GM23338 (cell line): Measurements from ENCODE around the gene FGF1.

Source experiments
- JUNB ChIP-seq: IDR thresholded peaks from one replicate; pipeline ENCODE4 v1.6.1; 2016; ENCODE audit warnings: antibody characterized with exemption; ENCODE audit not compliant: unreplicated experiment
- TF ChIP-seq, protein P1 (sequence below), 2 experiments: fragments of 200-600 bp in 1 of 2; sonication (generic) in 1 of 2; conservative IDR thresholded peaks; 2 replicates each; pipeline versions ENCODE4 v1.5.1 to v1.6.1; 2016 to 2017; ENCODE audit warnings: antibody characterized with exemption in 2 of 2, low read depth in 2 of 2, mild to moderate bottlenecking in 2 of 2, moderate library complexity in 1 of 2
- TF ChIP-seq, protein P2 (sequence below): IDR thresholded peaks from one replicate; pipeline ENCODE4 v1.6.1; 2018; ENCODE audit warnings: antibody characterized with exemption; ENCODE audit not compliant: unreplicated experiment

DNA sequence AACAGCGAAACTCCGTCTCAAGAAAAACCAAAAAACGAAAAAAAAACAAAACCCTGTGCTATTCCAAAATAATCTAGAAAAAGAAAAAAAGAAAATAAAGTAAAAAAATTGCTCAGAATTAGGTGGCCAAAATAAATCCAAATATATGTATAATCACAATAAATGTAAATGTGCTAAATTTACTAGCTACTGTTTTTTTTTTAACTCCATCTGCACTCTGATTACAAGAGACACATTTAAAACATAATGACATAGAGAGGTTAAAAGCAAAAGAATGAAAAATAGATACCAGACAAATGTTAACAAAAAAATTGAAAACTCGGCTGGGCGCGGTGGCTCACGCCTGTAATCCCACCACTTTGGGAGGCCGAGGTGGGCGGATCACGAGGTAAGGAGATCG lies 66.1 kb downstream of the FGF1 start:
- TF ChIP-seq, protein P1, sequence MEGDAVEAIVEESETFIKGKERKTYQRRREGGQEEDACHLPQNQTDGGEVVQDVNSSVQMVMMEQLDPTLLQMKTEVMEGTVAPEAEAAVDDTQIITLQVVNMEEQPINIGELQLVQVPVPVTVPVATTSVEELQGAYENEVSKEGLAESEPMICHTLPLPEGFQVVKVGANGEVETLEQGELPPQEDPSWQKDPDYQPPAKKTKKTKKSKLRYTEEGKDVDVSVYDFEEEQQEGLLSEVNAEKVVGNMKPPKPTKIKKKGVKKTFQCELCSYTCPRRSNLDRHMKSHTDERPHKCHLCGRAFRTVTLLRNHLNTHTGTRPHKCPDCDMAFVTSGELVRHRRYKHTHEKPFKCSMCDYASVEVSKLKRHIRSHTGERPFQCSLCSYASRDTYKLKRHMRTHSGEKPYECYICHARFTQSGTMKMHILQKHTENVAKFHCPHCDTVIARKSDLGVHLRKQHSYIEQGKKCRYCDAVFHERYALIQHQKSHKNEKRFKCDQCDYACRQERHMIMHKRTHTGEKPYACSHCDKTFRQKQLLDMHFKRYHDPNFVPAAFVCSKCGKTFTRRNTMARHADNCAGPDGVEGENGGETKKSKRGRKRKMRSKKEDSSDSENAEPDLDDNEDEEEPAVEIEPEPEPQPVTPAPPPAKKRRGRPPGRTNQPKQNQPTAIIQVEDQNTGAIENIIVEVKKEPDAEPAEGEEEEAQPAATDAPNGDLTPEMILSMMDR (conservative IDR thresholded peaks at IDR 0.05; ENCODE audit: low read depth in 2 of 2) = no peak
- TF ChIP-seq JUNB = no peak
- TF ChIP-seq, protein P2, sequence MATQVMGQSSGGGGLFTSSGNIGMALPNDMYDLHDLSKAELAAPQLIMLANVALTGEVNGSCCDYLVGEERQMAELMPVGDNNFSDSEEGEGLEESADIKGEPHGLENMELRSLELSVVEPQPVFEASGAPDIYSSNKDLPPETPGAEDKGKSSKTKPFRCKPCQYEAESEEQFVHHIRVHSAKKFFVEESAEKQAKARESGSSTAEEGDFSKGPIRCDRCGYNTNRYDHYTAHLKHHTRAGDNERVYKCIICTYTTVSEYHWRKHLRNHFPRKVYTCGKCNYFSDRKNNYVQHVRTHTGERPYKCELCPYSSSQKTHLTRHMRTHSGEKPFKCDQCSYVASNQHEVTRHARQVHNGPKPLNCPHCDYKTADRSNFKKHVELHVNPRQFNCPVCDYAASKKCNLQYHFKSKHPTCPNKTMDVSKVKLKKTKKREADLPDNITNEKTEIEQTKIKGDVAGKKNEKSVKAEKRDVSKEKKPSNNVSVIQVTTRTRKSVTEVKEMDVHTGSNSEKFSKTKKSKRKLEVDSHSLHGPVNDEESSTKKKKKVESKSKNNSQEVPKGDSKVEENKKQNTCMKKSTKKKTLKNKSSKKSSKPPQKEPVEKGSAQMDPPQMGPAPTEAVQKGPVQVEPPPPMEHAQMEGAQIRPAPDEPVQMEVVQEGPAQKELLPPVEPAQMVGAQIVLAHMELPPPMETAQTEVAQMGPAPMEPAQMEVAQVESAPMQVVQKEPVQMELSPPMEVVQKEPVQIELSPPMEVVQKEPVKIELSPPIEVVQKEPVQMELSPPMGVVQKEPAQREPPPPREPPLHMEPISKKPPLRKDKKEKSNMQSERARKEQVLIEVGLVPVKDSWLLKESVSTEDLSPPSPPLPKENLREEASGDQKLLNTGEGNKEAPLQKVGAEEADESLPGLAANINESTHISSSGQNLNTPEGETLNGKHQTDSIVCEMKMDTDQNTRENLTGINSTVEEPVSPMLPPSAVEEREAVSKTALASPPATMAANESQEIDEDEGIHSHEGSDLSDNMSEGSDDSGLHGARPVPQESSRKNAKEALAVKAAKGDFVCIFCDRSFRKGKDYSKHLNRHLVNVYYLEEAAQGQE = no peak
